ENCODE results near the gene VENTX.

DNA sequence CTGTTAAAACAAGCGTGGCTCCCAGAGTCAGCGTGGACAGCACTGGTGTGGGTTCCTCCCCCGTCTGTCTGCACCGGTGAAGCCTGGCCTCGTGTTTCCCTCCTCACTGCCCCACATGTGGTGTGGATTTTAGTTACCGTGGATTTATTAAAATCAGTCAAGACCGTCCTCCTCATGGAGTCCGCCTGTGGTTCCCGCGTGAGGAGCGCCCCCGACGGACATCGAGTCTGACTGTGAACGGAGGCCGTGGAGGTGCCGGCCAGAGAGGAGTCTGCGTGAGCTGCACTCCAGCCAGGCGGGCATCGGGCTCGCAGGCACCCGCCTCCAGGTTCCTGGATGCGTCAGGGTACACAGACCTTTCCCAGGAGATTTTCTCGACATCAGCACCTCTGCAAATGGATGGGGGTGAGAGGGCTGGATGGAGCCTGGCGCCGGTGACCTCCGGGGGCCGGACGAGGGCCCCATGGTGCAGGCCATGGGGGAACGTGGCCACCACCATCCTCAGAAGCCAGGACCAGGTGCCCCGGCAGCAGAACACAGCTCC is 33.9 kb upstream of the VENTX start:
- TF ChIP-seq POLR2AphosphoS2 (IDR thresholded peaks at IDR 0.05; ENCODE audit: low read depth, low read length) (no peak), NR2C2 (IDR thresholded peaks at IDR 0.05; ENCODE audit: borderline replicate concordance, control insufficient read depth, insufficient read length, low read depth) (no peak), TCF12 (IDR thresholded peaks at IDR 0.05; ENCODE audit: low read depth, low read length) (no peak), MXI1 (IDR thresholded peaks at IDR 0.05; ENCODE audit: low read depth, low read length) (no peak), RCOR1 (conservative IDR thresholded peaks at IDR 0.05; ENCODE audit: low read depth, low read length) (no peak)
- TF ChIP-seq, protein P1, sequence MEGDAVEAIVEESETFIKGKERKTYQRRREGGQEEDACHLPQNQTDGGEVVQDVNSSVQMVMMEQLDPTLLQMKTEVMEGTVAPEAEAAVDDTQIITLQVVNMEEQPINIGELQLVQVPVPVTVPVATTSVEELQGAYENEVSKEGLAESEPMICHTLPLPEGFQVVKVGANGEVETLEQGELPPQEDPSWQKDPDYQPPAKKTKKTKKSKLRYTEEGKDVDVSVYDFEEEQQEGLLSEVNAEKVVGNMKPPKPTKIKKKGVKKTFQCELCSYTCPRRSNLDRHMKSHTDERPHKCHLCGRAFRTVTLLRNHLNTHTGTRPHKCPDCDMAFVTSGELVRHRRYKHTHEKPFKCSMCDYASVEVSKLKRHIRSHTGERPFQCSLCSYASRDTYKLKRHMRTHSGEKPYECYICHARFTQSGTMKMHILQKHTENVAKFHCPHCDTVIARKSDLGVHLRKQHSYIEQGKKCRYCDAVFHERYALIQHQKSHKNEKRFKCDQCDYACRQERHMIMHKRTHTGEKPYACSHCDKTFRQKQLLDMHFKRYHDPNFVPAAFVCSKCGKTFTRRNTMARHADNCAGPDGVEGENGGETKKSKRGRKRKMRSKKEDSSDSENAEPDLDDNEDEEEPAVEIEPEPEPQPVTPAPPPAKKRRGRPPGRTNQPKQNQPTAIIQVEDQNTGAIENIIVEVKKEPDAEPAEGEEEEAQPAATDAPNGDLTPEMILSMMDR (IDR thresholded peaks at IDR 0.05 in 2 of 3, conservative IDR thresholded peaks at IDR 0.05 in 1 of 3; ENCODE audit: control insufficient read depth in 2 of 3, extremely low read depth in 1 of 3, insufficient read depth in 1 of 3, low read depth in 3 of 3, low read length in 3 of 3), result no peak
